C4-2B (cell line): ENCODE results near the gene PHACTR1.

Experiments used
- CTCF ChIP-seq: fragments of 450-650 bp; conservative IDR thresholded peaks from 2 replicates; pipeline ENCODE4 v1.5.1; 2017; ENCODE audit warnings: mild to moderate bottlenecking
- ZFX ChIP-seq: fragments of 450-650 bp; IDR thresholded peaks from 2 replicates; pipeline ENCODE4 v1.6.1; 2017

DNA sequence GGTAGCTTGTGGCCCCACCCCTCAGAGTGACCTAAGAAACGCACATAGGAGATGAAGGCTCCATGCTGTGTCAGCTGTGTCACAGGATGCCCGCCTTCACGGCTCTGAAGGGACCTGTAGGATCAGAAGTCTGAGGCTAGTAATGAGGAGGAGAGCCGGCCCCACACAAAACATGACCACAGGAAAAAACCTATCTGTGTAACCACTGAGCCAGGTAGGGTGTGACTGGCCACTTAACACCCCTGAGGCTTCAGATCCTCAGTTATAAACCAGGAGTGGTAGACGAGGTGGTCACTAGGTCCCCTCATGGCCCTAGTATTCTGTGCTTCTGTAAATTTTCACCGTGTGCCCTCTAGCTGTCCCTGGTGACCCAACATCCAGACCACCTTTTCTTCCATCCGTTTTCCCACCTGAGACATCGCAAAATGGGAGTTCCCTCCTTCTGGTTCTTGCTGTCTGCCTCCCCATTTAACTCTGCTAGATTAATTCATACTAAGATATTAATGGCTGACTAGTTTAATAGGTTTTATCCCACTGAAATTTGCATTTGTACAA, 558.9 kb downstream of the PHACTR1 start:
- TF ChIP-seq CTCF (no peak), ZFX (no peak)
